KMS-11 (cell line): Measurements from ENCODE around the gene ANAPC5.

ENCODE experiments used
- H2AFZ ChIP-seq: fragments of 200-600 bp; sonication (generic); 2 replicates; pipeline ENCODE4 v1.6.1; 2016; ENCODE audit warnings: antibody characterized with exemption, mixed run types, low read depth
- H3K27ac ChIP-seq: fragments of 200-600 bp; sonication (generic); 2 replicates; pipeline ENCODE4 v1.6.1; 2016; ENCODE audit warnings: mild to moderate bottlenecking, mixed run types
- H3K27me3 ChIP-seq: fragments of 200-600 bp; sonication (generic); 2 replicates; pipeline ENCODE4 v1.6.1; 2017; ENCODE audit warnings: mild to moderate bottlenecking, low read depth, mixed run types, moderate library complexity; ENCODE audit not compliant: insufficient read depth
- H3K36me3 ChIP-seq: fragments of 200-600 bp; sonication (generic); 2 replicates; pipeline ENCODE4 v1.6.1; 2017; ENCODE audit warnings: mild to moderate bottlenecking, mixed run types; ENCODE audit not compliant: insufficient read depth
- H3K4me1 ChIP-seq: fragments of 200-600 bp; sonication (generic); 2 replicates; pipeline ENCODE4 v1.6.1; 2016; ENCODE audit warnings: mild to moderate bottlenecking, low read depth, mixed run types; ENCODE audit not compliant: poor library complexity, severe bottlenecking
- H3K4me2 ChIP-seq: fragments of 200-600 bp; sonication (generic); 2 replicates; pipeline ENCODE4 v1.7.0; 2016; ENCODE audit warnings: mild to moderate bottlenecking, mixed run types
- H3K4me3 ChIP-seq: fragments of 200-600 bp; sonication (generic); IDR thresholded peaks from 2 replicates; pipeline ENCODE4 v1.6.1; 2017; ENCODE audit warnings: low read depth, low read length, mixed read lengths; ENCODE audit not compliant: insufficient read depth
- H3K79me2 ChIP-seq: fragments of 200-600 bp; sonication (generic); 2 replicates; pipeline ENCODE4 v1.6.1; 2016; ENCODE audit warnings: low read depth, mixed run types; ENCODE audit not compliant: insufficient read depth
- H3K9ac ChIP-seq: fragments of 200-600 bp; sonication (generic); 2 replicates; pipeline ENCODE4 v1.6.1; 2016; ENCODE audit warnings: mild to moderate bottlenecking, mixed run types
- H4K20me1 ChIP-seq: fragments of 200-600 bp; sonication (generic); 2 replicates; pipeline ENCODE4 v1.6.1; 2016; ENCODE audit warnings: mild to moderate bottlenecking, mixed run types; ENCODE audit not compliant: insufficient read depth
- TF ChIP-seq, protein P1 (sequence below): fragments of 200-600 bp; sonication (generic); conservative IDR thresholded peaks from 2 replicates; pipeline ENCODE4 v1.6.1; 2017; ENCODE audit warnings: low read depth, mild to moderate bottlenecking, antibody characterized with exemption, low read length, moderate library complexity, mixed read lengths

The ANAPC5 gene

DNA sequence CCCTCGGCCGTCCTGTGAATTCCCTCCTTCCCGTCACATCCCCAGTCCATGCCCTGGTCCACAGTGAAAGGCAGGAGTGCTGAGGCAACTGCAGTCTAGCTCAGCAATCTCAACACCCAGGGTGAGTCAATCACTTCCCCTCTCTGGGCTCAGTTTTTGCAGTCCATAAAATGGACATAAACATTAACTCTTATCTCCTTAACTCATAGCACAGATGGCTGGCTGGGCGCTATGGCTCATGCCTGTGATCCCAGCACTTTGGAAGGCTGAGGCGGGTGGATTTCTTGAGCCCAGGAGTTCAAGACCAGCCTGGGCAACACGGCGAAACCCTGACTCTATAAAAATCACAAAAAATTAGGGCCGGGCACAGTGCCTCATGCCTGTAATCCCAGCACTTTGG, 88.1 kb downstream of the ANAPC5 start:
- Histone ChIP-seq H3K36me3 (no peaks in the 10 kb centered on the region), H4K20me1 (no peaks in the 10 kb centered on the region), H3K4me2 (no peak overlapping the region), H3K79me2 (no peaks in the 10 kb centered on the region), H3K9ac (no peak overlapping the region), H3K27ac (no peak overlapping the region), H3K27me3 (no peaks in the 10 kb centered on the region), H3K4me3 (no peak overlapping the region), H2AFZ (no peak overlapping the region), H3K4me1 (peaks cover 6% of the 10 kb centered on the region)
- TF ChIP-seq, protein P1, sequence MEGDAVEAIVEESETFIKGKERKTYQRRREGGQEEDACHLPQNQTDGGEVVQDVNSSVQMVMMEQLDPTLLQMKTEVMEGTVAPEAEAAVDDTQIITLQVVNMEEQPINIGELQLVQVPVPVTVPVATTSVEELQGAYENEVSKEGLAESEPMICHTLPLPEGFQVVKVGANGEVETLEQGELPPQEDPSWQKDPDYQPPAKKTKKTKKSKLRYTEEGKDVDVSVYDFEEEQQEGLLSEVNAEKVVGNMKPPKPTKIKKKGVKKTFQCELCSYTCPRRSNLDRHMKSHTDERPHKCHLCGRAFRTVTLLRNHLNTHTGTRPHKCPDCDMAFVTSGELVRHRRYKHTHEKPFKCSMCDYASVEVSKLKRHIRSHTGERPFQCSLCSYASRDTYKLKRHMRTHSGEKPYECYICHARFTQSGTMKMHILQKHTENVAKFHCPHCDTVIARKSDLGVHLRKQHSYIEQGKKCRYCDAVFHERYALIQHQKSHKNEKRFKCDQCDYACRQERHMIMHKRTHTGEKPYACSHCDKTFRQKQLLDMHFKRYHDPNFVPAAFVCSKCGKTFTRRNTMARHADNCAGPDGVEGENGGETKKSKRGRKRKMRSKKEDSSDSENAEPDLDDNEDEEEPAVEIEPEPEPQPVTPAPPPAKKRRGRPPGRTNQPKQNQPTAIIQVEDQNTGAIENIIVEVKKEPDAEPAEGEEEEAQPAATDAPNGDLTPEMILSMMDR: no peak

DNA sequence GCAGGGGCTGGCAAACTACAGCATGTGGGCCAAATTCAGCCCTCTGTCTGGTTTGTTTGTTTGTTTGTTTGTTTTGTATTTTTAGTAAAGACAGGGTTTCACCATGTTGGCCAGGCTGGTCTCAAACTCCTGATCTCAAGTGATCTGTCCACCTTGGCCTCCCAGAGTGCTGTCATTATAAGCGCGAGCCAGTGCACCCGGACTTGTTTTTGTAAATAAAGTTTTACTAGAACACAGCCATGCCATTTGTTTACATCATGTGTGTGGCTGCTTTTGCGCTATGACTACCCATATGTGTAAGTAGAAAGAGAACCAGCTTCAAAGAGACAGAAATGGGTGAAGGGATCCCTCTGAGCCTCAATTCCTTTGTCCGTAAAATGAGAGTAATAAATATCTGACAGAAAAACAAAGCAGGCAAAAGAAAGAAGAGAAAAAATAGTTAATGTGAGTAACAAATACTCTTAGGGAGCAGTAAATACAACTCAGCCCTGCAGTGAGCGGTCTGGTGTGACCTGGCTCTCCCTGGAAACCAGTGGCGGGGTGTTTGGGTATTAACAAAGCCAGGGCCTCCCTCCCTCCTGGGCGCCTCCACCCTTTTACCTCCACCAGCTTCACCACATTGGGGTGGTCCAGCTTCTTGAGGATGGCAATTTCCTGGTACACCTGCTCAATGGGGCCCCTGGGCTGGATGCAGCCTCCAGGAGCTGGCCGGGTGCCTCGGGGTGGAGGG, 88.8 kb downstream of the ANAPC5 start:
- H3K27me3 ChIP-seq: no peaks in the 10 kb centered on the region
- H3K9ac ChIP-seq: no peak overlapping the region
- TF ChIP-seq, protein P1: no peak
- H2AFZ ChIP-seq: no peak overlapping the region
- H3K36me3 ChIP-seq: no peaks in the 10 kb centered on the region
- H4K20me1 ChIP-seq: no peaks in the 10 kb centered on the region
- H3K4me2 ChIP-seq: no peak overlapping the region
- H3K79me2 ChIP-seq: no peaks in the 10 kb centered on the region
- no peak overlapping the region for H3K27ac ChIP-seq
- peaks cover 13% of the 10 kb centered on the region for H3K4me1 ChIP-seq
- no peak overlapping the region for H3K4me3 ChIP-seq

DNA sequence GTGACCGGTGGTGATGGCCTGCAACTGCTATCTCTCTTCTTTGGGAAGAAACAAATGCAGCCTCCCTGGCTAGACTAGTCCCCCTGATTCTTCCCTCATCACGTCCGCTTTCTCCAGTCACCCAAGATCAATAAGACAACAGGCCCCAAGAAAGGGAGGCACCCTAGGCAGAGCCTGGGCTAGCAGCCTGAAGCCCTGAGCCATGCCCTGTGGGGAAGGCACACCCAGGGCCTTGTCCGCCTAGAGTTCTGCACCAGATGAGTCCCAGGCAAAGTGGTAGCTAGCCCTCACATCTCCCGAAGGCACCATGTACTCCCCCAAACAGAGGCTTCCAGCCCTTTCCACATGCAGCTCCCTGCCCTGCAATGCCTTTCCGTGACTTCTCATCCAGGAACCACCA, 90.8 kb downstream of the ANAPC5 start:
- TF ChIP-seq, protein P1: no peak
- Histone ChIP-seq H3K4me1 (peaks cover 16% of the 10 kb centered on the region), H3K79me2 (no peaks in the 10 kb centered on the region), H3K9ac (no peak overlapping the region), H2AFZ (no peak overlapping the region), H3K27me3 (no peaks in the 10 kb centered on the region), H3K4me3 (no peak overlapping the region), H3K27ac (no peak overlapping the region), H4K20me1 (no peaks in the 10 kb centered on the region), H3K36me3 (no peaks in the 10 kb centered on the region), H3K4me2 (no peak overlapping the region)

DNA sequence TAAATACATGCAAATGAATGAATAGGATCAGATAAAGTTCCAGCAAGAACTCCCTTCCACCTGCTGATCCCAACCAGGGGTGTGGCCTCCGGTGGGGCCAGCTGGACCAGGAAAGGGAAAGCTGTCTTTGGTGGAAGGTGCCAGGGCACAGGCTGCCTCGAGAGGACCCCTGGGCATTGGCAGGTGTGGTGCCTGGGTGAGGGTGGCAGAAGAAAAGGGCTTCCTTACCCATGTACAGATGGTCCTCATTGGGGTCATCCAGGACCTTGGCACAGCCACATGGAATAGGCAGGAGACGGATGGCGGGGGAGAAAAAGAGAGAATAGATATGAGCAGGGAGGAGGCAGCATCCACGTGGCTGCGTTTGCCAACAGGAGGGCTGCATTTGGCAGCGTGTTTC, 92.1 kb downstream of the ANAPC5 start:
- TF ChIP-seq, protein P1: no peak
- no peak overlapping the region for H3K4me2 ChIP-seq
- H4K20me1 ChIP-seq: no peaks in the 10 kb centered on the region
- H3K27me3 ChIP-seq: no peaks in the 10 kb centered on the region
- H2AFZ ChIP-seq: no peak overlapping the region
- no peak overlapping the region for H3K4me3 ChIP-seq
- no peaks in the 10 kb centered on the region for H3K79me2 ChIP-seq
- no peaks in the 10 kb centered on the region for H3K36me3 ChIP-seq
- peaks cover 16% of the 10 kb centered on the region for H3K4me1 ChIP-seq
- H3K9ac ChIP-seq: no peak overlapping the region
- no peak overlapping the region for H3K27ac ChIP-seq
